Measurements from ENCODE around the gene MSH2. TPM values are rescaled to one million over a fixed set of nuclear protein-coding genes. Genes with fewer than 3 reads are reported as not detected.

Gene MSH2
- total RNA-seq, result 28.0 and 30.5 TPM in 2 replicates
- polyA plus RNA-seq, result 6.5 and 9.7 TPM in 2 replicates
- 15.3 and 15.8 TPM in 2 replicates for polyA plus RNA-seq (2011; cell fraction: cytosol; rRNA removed)
- 13.5 and 18.7 TPM in 2 replicates for polyA plus RNA-seq (2011; cell fraction: nucleus; rRNA removed)
- 23.3 and 31.7 TPM in 2 replicates for polyA plus RNA-seq (2012)
- 13.1 and 13.6 TPM in 2 replicates for polyA minus RNA-seq
- 35.2 TPM for polyA minus RNA-seq (2011; cell fraction: cytosol; rRNA and poly(A)+ RNA removed)
- polyA minus RNA-seq (2011; cell fraction: nucleus; rRNA and poly(A)+ RNA removed), result 9.4 and 12.7 TPM in 2 replicates
- percentile 61 among the genes with signal in this experiment for Bru-seq, nascent RNA
- BruChase-seq, experiment 1, labeled RNA remaining after a 6-hour chase, result percentile 63 among the genes with signal in this experiment
- percentile 56 among the genes with signal in this experiment for BruChase-seq, experiment 2, labeled RNA remaining after a 2-hour chase
- long read RNA-seq, transcript MSH2-201 (16 exons, 3,307 nt), result major isoform, 69 of 98 reads
- long read RNA-seq, partial matches to known transcripts, result 11 of 98 reads
- long read RNA-seq, other reads (novel, unspliced or antisense), result 18 of 98 reads

DNA sequence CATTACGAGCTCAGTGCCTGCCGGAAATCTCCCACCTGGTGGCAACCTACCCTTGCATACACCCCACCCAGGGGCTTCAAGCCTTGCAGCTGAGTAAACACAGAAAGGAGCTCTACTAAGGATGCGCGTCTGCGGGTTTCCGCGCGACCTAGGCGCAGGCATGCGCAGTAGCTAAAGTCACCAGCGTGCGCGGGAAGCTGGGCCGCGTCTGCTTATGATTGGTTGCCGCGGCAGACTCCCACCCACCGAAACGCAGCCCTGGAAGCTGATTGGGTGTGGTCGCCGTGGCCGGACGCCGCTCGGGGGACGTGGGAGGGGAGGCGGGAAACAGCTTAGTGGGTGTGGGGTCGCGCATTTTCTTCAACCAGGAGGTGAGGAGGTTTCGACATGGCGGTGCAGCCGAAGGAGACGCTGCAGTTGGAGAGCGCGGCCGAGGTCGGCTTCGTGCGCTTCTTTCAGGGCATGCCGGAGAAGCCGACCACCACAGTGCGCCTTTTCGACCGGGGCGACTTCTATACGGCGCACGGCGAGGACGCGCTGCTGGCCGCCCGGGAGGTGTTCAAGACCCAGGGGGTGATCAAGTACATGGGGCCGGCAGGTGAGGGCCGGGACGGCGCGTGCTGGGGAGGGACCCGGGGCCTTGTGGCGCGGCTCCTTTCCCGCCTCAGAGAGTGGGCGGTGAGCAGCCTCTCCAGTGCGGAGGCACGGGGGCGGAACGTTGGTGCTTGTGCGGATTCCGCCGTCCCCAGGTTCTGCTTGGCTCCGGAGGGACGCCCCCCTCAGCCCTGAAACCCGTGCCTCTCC lies at the start of gene MSH2:
Gene MSH2 (plus strand): TSS at position 352 of the 804 bp plus-strand sequence. CDS start 36 bp downstream, at position 388.
- POLR2A ChIA-PET, result no interaction called here
- BruUV-seq (replicated peaks), result no TSS peak
- dilution Hi-C loops (cut with MboI; ENCODE audit: extremely low pct_ligation_motif_present, low sequenced_read_pairs), result no loop called here
- Histone ChIP-seq H3K27me3 (ENCODE audit: control insufficient read depth in 2 of 2, insufficient read depth in 2 of 2, low read length in 2 of 2) (no peaks in the 10 kb centered on the region), H4K20me1 (replicated peaks; ENCODE audit: control insufficient read depth, extremely low read depth, insufficient read depth, low read length) (no peaks in the 10 kb centered on the region), H3K36me3 (ENCODE audit: control insufficient read depth in 2 of 2, extremely low read depth in 1 of 2, insufficient read depth in 2 of 2, low read length in 2 of 2) (no peaks in the 10 kb centered on the region), H3K4me2 (ENCODE audit: insufficient read depth, low read length) (peak within 1 kb of the TSS; percentile 89), H3K9me1 (replicated peaks; ENCODE audit: control insufficient read depth, extremely low read depth, insufficient read depth, low read length) (no peaks in the 10 kb centered on the region), H2AFZ (ENCODE audit: low read depth, low read length) (peak within 1 kb of the TSS; percentile 80), H3K79me2 (ENCODE audit: control insufficient read depth, insufficient read depth, low read length) (peaks cover 30% of the 10 kb centered on the region), H3K9ac (replicated peaks; ENCODE audit: extremely low read depth, insufficient read depth, low read length) (peak within 1 kb of the TSS; percentile 60), H3K4me1 (ENCODE audit: control insufficient read depth, extremely low read depth, insufficient read depth, low read length) (peaks cover 14% of the 10 kb centered on the region), H3K4me3 (replicated peaks in 1 of 3; ENCODE audit: insufficient read depth in 1 of 3, low read depth in 1 of 3, low read length in 3 of 3) (peak within 1 kb of the TSS; percentile 46 to 80 (median 76)), H3K9me3 (replicated peaks; ENCODE audit: control insufficient read depth, insufficient read depth, low read length) (no peaks in the 10 kb centered on the region), H3K27ac (ENCODE audit: insufficient read depth, low read depth, low read length) (peak within 1 kb of the TSS; percentile 44)
- CTCF ChIA-PET, result interaction anchor here (0.7 to 2.6 kb wide), 8 partner anchors 10 to 365 kb away, joined by 3 to 18 read pairs (median 7); no protein-coding TSS in a partner anchor
- peak; percentile 96 for DNase-seq (ENCODE audit: low read depth, low spot score)
- intact Hi-C loops (cut with micrococcal nuclease), result loop anchor here (5.0 kb wide), 1 partner anchor 124 kb away; no protein-coding TSS in a partner anchor
- no peak for TF ChIP-seq GATA2 (IDR thresholded peaks at IDR 0.05; ENCODE audit: insufficient read depth, insufficient read length, low read depth, low read length)
- TF ChIP-seq MYC (IDR thresholded peaks at IDR 0.05; ENCODE audit: low read depth, low read length), result no peak
- peak; percentile 78 for TF ChIP-seq POLR2A (IDR thresholded peaks at IDR 0.05; ENCODE audit: low read depth, low read length)
- TF ChIP-seq POLR2AphosphoS5 (IDR thresholded peaks at IDR 0.05; ENCODE audit: insufficient read depth, low read depth, low read length), result peak; percentile 69
- no peak for TF ChIP-seq JUN (IDR thresholded peaks at IDR 0.05; ENCODE audit: borderline replicate concordance, insufficient read depth, insufficient read length, low read depth)
- TF ChIP-seq EZH2 (IDR thresholded peaks at IDR 0.05; ENCODE audit: borderline replicate concordance, low read depth, low read length, severe bottlenecking), result no peak
- TF ChIP-seq, protein P1, sequence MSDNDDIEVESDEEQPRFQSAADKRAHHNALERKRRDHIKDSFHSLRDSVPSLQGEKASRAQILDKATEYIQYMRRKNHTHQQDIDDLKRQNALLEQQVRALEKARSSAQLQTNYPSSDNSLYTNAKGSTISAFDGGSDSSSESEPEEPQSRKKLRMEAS (IDR thresholded peaks at IDR 0.05; ENCODE audit: insufficient read depth, insufficient read length), result peak; percentile 34
- no peak for TF ChIP-seq FOS (IDR thresholded peaks at IDR 0.05; ENCODE audit: borderline replicate concordance, insufficient read depth, low read length)
- TF ChIP-seq, protein P2, sequence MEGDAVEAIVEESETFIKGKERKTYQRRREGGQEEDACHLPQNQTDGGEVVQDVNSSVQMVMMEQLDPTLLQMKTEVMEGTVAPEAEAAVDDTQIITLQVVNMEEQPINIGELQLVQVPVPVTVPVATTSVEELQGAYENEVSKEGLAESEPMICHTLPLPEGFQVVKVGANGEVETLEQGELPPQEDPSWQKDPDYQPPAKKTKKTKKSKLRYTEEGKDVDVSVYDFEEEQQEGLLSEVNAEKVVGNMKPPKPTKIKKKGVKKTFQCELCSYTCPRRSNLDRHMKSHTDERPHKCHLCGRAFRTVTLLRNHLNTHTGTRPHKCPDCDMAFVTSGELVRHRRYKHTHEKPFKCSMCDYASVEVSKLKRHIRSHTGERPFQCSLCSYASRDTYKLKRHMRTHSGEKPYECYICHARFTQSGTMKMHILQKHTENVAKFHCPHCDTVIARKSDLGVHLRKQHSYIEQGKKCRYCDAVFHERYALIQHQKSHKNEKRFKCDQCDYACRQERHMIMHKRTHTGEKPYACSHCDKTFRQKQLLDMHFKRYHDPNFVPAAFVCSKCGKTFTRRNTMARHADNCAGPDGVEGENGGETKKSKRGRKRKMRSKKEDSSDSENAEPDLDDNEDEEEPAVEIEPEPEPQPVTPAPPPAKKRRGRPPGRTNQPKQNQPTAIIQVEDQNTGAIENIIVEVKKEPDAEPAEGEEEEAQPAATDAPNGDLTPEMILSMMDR (IDR thresholded peaks at IDR 0.05; ENCODE audit: extremely low read depth in 1 of 2, insufficient read depth in 1 of 2, low read depth in 1 of 2, low read length in 2 of 2), result no peak
- FAIRE-seq, result peak; percentile 90
